ENCODE results near the gene TRIM69. TPM values are rescaled to one million over a fixed set of nuclear protein-coding genes. Genes with fewer than 3 reads are reported as not detected.
"Not testable (repeated sequence)": the region's sequence is repeated elsewhere in the genome, so short reads cannot be mapped to it uniquely, and the experiment has no call there.

Gene TRIM69
- total RNA-seq, 6 donors from 2014 or later, result 10.3 to 29.3 (median 18.3) TPM

DNA sequence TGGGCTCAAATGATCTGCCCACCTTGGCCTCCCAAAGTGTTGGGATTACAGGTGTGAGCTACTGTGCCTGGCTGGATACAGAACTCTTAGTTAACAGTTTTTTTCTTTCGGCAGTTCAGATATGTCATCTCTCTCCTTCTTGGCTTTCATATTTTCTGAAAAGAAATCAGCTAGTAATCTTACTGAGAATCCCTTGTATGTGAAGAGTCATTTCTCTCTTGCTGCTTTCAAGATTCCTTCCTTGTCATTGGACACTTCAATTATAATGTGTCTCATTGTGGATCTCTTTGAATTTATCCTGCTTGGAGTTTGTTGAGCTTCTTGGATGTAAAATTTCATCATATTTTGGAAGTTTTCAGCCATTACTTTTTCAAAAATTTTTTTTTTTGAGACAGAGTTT, 17.0 kb downstream of the TRIM69 start:
- 100% methylated on average over 1 of the region's 1 CpG for WGBS, 2 donors
- DNase-seq, result no peak

GRCh38 chr15:44763187-44763586, 26.9 kb downstream of the TRIM69 start:
- no peak overlapping the region for H3K27ac ChIP-seq
- H3K4me1 ChIP-seq, result no peaks in the 10 kb centered on the region
- no peaks in the 10 kb centered on the region for H3K36me3 ChIP-seq
- ATAC-seq (ENCODE audit: low FRiP score in 2 of 2) (no peak), DNase-seq (no peak)
- TF ChIP-seq POLR2AphosphoS5 (IDR thresholded peaks at IDR 0.05) (no peak), CTCF (IDR thresholded peaks at IDR 0.05) (no peak), EP300 (IDR thresholded peaks at IDR 0.05) (no peak), POLR2A (IDR thresholded peaks at IDR 0.05) (no peak)
- H3K27me3 ChIP-seq, result no peaks in the 10 kb centered on the region
- H3K4me3 ChIP-seq, result no peak overlapping the region
- H3K9me3 ChIP-seq, result no peaks in the 10 kb centered on the region
- WGBS, 2 donors, result 92% methylated on average over 2 of the region's 2 CpGs

More for the DNA sequence above, 17.0 kb downstream of the TRIM69 start:
- H3K36me3 ChIP-seq, result no peaks in the 10 kb centered on the region
- no peaks in the 10 kb centered on the region for H3K9me3 ChIP-seq
- no peak for TF ChIP-seq POLR2AphosphoS5 (IDR thresholded peaks at IDR 0.05)
- TF ChIP-seq POLR2A (IDR thresholded peaks at IDR 0.05), result no peak
- no peak for TF ChIP-seq EP300 (IDR thresholded peaks at IDR 0.05)
- no peak for TF ChIP-seq CTCF (IDR thresholded peaks at IDR 0.05)
- no peaks in the 10 kb centered on the region for H3K4me1 ChIP-seq
- H3K27ac ChIP-seq, result no peak overlapping the region
- H3K27me3 ChIP-seq, result no peaks in the 10 kb centered on the region
- no peak for ATAC-seq (ENCODE audit: low FRiP score in 2 of 2)
- no peak overlapping the region for H3K4me3 ChIP-seq

GRCh38 chr15:44763848-44764247, 27.5 kb downstream of the TRIM69 start:
- DNase-seq (no peak), ATAC-seq (ENCODE audit: low FRiP score in 2 of 2) (no peak)
- Histone ChIP-seq H3K27ac (no peak overlapping the region), H3K4me1 (no peaks in the 10 kb centered on the region), H3K36me3 (no peaks in the 10 kb centered on the region), H3K9me3 (no peaks in the 10 kb centered on the region), H3K27me3 (no peaks in the 10 kb centered on the region), H3K4me3 (no peak overlapping the region)
- TF ChIP-seq POLR2AphosphoS5 (IDR thresholded peaks at IDR 0.05) (no peak), CTCF (IDR thresholded peaks at IDR 0.05) (no peak), EP300 (IDR thresholded peaks at IDR 0.05) (no peak)
- WGBS, 2 donors, result 81 to 84% methylated on average over 3 of the region's 3 CpGs

- no peaks in the 10 kb centered on the region for H3K4me1 ChIP-seq
- no peak overlapping the region for H3K27ac ChIP-seq
- 31 to 35% methylated on average over 3 of the region's 3 CpGs for WGBS, 2 donors
- no peaks in the 10 kb centered on the region for H3K9me3 ChIP-seq
- H3K27me3 ChIP-seq, result no peaks in the 10 kb centered on the region
- no peak overlapping the region for H3K4me3 ChIP-seq
- ATAC-seq (ENCODE audit: low FRiP score in 2 of 2), result no peak
- H3K36me3 ChIP-seq, result no peaks in the 10 kb centered on the region
- DNase-seq, result no peak
- no peak for TF ChIP-seq POLR2AphosphoS5 (IDR thresholded peaks at IDR 0.05)
- no peak for TF ChIP-seq POLR2A (IDR thresholded peaks at IDR 0.05)
- no peak for TF ChIP-seq EP300 (IDR thresholded peaks at IDR 0.05)
- no peak for TF ChIP-seq CTCF (IDR thresholded peaks at IDR 0.05)
Measured at GRCh38 chr15:44765036-44765435, 28.7 kb downstream of the TRIM69 start.

DNA sequence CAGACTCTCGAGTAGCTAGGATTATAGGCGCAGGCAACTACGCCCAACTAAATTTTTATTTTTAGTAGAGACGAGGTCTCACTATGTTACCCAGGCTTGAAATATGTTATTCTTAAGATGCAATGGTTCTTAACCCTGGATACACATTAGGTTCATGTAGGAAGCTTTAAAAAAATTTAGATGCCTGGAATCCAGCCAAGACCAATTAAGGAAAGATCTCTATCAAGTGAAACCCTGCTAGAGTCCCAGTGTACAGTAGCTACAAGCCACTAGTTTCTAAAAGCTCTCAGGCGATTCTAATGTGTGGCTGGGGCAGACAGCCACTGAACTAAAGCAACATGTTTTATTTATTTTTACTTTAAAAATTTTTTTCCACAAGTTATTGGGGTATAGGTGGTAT, 33.2 kb downstream of the TRIM69 start:
- TF ChIP-seq POLR2AphosphoS5 (IDR thresholded peaks at IDR 0.05) (no peak), EP300 (IDR thresholded peaks at IDR 0.05) (no peak), CTCF (IDR thresholded peaks at IDR 0.05) (no peak), POLR2A (IDR thresholded peaks at IDR 0.05) (no peak)

GRCh38 chr15:44770715-44771114, 34.4 kb downstream of the TRIM69 start:
- not testable (repeated sequence) for H3K27me3 ChIP-seq; H3K36me3 ChIP-seq; H3K4me1 ChIP-seq; DNase-seq; ATAC-seq (ENCODE audit: low FRiP score in 2 of 2); H3K4me3 ChIP-seq; H3K27ac ChIP-seq
- 67 to 84% methylated on average over 5 of the region's 5 CpGs for WGBS, 2 donors
- peaks cover 0 to 16% (median 8%) of the 10 kb centered on the region in 4 donors for H3K9me3 ChIP-seq

More for the DNA sequence above, 33.2 kb downstream of the TRIM69 start:
- no peak overlapping the region for H3K4me3 ChIP-seq
- H3K36me3 ChIP-seq, result no peaks in the 10 kb centered on the region
- no peak for DNase-seq
- ATAC-seq (ENCODE audit: low FRiP score in 2 of 2), result no peak
- no peaks in the 10 kb centered on the region for H3K4me1 ChIP-seq
- H3K27me3 ChIP-seq, result no peaks in the 10 kb centered on the region
- 93 to 95% methylated on average over 5 of the region's 5 CpGs for WGBS, 2 donors
- peaks cover 0 to 16% (median 8%) of the 10 kb centered on the region in 4 donors for H3K9me3 ChIP-seq
- no peak overlapping the region for H3K27ac ChIP-seq
